Parathyroid adenoma (tissue), 2 donors: ENCODE data around the gene ZSCAN23.
"Not testable (repeated sequence)": the region's sequence is repeated elsewhere in the genome, so short reads cannot be mapped to it uniquely, and the experiment has no call there.

ENCODE experiments used
- H2AFZ ChIP-seq: fragments of 300-600 bp; sonication (generic); one replicate; pipeline ENCODE4 v1.7.0; 2017; ENCODE audit warnings: antibody characterized with exemption, mild to moderate bottlenecking
- H3K27ac ChIP-seq: fragments of 300-600 bp; sonication (generic); one replicate; pipeline ENCODE4 v1.7.0; 2017
- H3K27me3 ChIP-seq: fragments of 300-600 bp; sonication (generic); one replicate; pipeline ENCODE4 v1.7.0; 2017; ENCODE audit warnings: low read length; ENCODE audit not compliant: control insufficient read depth, insufficient read depth
- H3K36me3 ChIP-seq: fragments of 300-600 bp; sonication (generic); one replicate; pipeline ENCODE4 v1.7.0; 2017; ENCODE audit warnings: low read length; ENCODE audit not compliant: control insufficient read depth, insufficient read depth
- H3K4me1 ChIP-seq: fragments of 300-600 bp; sonication (generic); one replicate; pipeline ENCODE4 v1.7.0; 2017; ENCODE audit warnings: control low read depth
- H3K4me2 ChIP-seq: fragments of 300-600 bp; sonication (generic); one replicate; pipeline ENCODE4 v1.7.0; 2017; ENCODE audit warnings: low read length
- H3K4me3 ChIP-seq: fragments of 300-600 bp; sonication (generic); one replicate; pipeline ENCODE4 v1.7.0; 2017; ENCODE audit warnings: low read depth, low read length
- H3K79me2 ChIP-seq: fragments of 300-600 bp; sonication (generic); one replicate; pipeline ENCODE4 v1.7.0; 2017; ENCODE audit warnings: control low read depth
- H3K9ac ChIP-seq: fragments of 300-600 bp; sonication (generic); one replicate; pipeline ENCODE4 v1.7.0; 2017; ENCODE audit warnings: mild to moderate bottlenecking
- H3K9me3 ChIP-seq: fragments of 300-600 bp; sonication (generic); one replicate; pipeline ENCODE4 v1.7.0; 2017; ENCODE audit warnings: low read length; ENCODE audit not compliant: control insufficient read depth
- TF ChIP-seq, protein P1 (sequence below): fragments of 300-600 bp; sonication (generic); IDR thresholded peaks from one replicate; pipeline ENCODE4 v1.7.0; 2017; ENCODE audit warnings: antibody characterized with exemption, mild to moderate bottlenecking
- donor health status: primary hyperparathyroidism.

ZSCAN23 gene

GRCh38 chr6:28480253-28480932, 37.1 kb upstream of the ZSCAN23 start:
- TF ChIP-seq, protein P1, sequence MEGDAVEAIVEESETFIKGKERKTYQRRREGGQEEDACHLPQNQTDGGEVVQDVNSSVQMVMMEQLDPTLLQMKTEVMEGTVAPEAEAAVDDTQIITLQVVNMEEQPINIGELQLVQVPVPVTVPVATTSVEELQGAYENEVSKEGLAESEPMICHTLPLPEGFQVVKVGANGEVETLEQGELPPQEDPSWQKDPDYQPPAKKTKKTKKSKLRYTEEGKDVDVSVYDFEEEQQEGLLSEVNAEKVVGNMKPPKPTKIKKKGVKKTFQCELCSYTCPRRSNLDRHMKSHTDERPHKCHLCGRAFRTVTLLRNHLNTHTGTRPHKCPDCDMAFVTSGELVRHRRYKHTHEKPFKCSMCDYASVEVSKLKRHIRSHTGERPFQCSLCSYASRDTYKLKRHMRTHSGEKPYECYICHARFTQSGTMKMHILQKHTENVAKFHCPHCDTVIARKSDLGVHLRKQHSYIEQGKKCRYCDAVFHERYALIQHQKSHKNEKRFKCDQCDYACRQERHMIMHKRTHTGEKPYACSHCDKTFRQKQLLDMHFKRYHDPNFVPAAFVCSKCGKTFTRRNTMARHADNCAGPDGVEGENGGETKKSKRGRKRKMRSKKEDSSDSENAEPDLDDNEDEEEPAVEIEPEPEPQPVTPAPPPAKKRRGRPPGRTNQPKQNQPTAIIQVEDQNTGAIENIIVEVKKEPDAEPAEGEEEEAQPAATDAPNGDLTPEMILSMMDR = no peak
- H3K27me3 ChIP-seq = no peaks in the 10 kb centered on the region
- no peaks in the 10 kb centered on the region for H3K36me3 ChIP-seq
- no peak overlapping the region for H3K27ac ChIP-seq
- no peaks in the 10 kb centered on the region for H3K9me3 ChIP-seq
- no peaks in the 10 kb centered on the region for H3K4me1 ChIP-seq
- H3K4me2 ChIP-seq = no peak overlapping the region
- H3K79me2 ChIP-seq = no peaks in the 10 kb centered on the region
- H3K4me3 ChIP-seq = no peak overlapping the region
- no peak overlapping the region for H2AFZ ChIP-seq
- no peak overlapping the region for H3K9ac ChIP-seq

DNA sequence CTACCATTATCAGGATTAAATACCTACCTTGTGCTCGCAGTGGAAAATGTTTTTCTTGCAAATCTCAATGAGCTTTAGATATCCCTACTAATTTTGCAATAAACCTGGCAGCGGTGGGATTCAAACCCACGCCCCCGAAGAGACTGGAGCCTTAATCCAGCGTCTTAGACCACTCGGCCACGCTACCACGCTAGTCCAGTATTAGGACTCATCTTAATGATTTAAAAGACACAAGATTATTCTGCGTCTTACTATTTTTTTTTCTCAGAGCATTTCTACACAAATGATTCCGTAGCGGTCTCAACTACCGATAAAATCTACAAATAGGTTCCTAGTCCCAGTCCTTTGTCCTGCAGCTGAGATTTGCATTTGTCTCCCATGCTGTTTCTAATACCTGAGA, 35.2 kb upstream of the ZSCAN23 start:
- TF ChIP-seq, protein P1 = no peak
- Histone ChIP-seq H3K79me2 (no peaks in the 10 kb centered on the region), H3K9me3 (no peaks in the 10 kb centered on the region), H3K27me3 (no peaks in the 10 kb centered on the region), H3K27ac (no peak overlapping the region), H2AFZ (no peak overlapping the region), H3K4me1 (no peaks in the 10 kb centered on the region), H3K4me2 (no peak overlapping the region), H3K36me3 (no peaks in the 10 kb centered on the region), H3K9ac (no peak overlapping the region), H3K4me3 (no peak overlapping the region)

DNA sequence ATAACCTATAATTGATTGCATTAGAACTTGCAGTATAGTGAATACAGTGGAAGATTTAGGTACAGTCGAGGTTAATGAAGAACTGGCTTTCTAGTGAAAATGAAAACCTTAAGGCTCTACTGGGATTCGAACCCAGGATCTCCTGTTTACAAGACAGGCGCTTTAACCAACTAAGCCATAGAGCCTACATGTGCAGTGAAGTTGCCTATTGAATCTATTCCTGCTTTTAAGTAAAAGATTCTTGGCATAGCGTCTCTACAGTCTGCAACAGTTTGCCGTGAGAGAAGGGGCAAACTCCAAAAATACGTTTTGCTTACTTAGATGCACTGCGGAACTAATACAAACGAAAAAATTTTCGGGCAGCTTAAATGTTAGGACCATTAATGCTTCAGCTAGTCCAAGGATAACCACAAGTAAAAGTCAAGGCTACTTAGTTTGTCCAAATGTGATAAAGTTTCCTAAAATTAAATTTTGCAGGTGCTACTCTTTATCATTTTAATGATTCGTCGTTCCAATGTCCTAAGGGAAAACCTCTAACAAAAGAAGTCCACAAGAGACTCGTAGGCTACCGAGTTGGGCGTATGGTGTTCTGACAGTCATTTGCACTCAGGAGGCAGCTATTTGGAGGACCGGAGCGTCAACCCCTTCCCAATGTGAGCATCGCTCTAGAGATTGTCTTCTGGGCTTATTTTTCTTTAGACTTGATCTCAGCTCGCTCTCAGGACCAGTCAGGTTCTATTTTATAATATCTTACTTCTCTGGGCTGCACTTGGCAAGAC, 31.3 kb upstream of the ZSCAN23 start:
- H3K9ac ChIP-seq = no peak overlapping the region
- H3K27ac ChIP-seq = no peak overlapping the region
- H2AFZ ChIP-seq = no peak overlapping the region
- TF ChIP-seq, protein P1 = no peak
- H3K4me3 ChIP-seq = no peak overlapping the region
- no peaks in the 10 kb centered on the region for H3K79me2 ChIP-seq
- no peaks in the 10 kb centered on the region for H3K36me3 ChIP-seq
- H3K4me2 ChIP-seq = no peak overlapping the region
- no peaks in the 10 kb centered on the region for H3K4me1 ChIP-seq
- no peaks in the 10 kb centered on the region for H3K9me3 ChIP-seq
- no peaks in the 10 kb centered on the region for H3K27me3 ChIP-seq

DNA sequence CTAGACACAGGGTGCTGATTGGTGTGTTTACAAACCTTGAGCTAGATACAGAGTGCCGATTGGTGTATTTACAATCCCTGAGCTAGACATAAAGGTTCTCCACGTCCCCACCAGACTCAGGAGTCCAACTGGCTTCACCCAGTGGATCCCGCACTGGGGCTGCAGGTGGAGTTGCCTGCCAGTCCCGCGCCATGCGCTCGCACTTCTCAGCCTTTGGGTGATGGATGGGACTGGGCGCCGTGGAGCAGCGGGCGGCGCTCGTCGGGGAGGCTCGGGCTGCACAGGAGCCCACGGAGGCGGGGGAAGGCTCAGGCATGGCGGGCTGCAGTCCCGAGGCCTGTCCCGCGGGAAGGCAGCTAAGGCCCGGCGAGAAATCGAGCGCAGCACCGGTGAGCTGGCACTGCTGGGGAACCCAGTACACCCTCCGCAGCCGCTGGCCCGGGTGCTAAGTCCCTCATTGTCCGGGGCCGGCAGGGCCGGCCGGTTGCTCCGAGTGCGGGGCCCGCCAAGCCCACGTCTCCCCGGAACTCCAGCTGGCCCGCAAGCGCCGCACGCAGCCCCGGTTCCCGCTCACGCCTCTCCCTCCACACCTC, 26.0 kb upstream of the ZSCAN23 start:
- not testable (repeated sequence) for H3K27me3 ChIP-seq, H3K9me3 ChIP-seq, H3K4me1 ChIP-seq, H3K4me3 ChIP-seq, H3K36me3 ChIP-seq, H3K27ac ChIP-seq, H3K4me2 ChIP-seq, H2AFZ ChIP-seq, H3K79me2 ChIP-seq, H3K9ac ChIP-seq

GRCh38 chr6:28468056-28468455, 24.8 kb upstream of the ZSCAN23 start:
- TF ChIP-seq, protein P1 = no peak
- no peak overlapping the region for H3K4me2 ChIP-seq
- H3K27ac ChIP-seq = no peak overlapping the region
- no peaks in the 10 kb centered on the region for H3K4me1 ChIP-seq
- H3K27me3 ChIP-seq = no peaks in the 10 kb centered on the region
- no peaks in the 10 kb centered on the region for H3K36me3 ChIP-seq
- no peak overlapping the region for H3K9ac ChIP-seq
- no peak overlapping the region for H3K4me3 ChIP-seq
- no peak overlapping the region for H2AFZ ChIP-seq
- H3K79me2 ChIP-seq = no peaks in the 10 kb centered on the region
- H3K9me3 ChIP-seq = no peaks in the 10 kb centered on the region
